HUES6 (cell line): ENCODE data around the gene ERBB4.
"Not testable (repeated sequence)": the region's sequence is repeated elsewhere in the genome, so short reads cannot be mapped to it uniquely, and the experiment has no call there.

ENCODE experiments used
- H3K27ac ChIP-seq: 2 replicates; pipeline ENCODE4 v1.7.0; 2013; ENCODE audit warnings: low read depth, mild to moderate bottlenecking, low read length, inconsistent platforms
- H3K27me3 ChIP-seq: 2 replicates; pipeline ENCODE4 v1.6.1; 2013; ENCODE audit warnings: low read length; ENCODE audit not compliant: control insufficient read depth, insufficient read depth
- H3K36me3 ChIP-seq: 2 replicates; pipeline ENCODE4 v1.6.1; 2013; ENCODE audit warnings: low read length; ENCODE audit not compliant: control insufficient read depth, insufficient read depth
- H3K4me1 ChIP-seq: 2 replicates; pipeline ENCODE4 v1.6.1; 2013; ENCODE audit warnings: low read length; ENCODE audit not compliant: control insufficient read depth, insufficient read depth
- H3K4me3 ChIP-seq: 2 replicates; pipeline ENCODE4 v1.5.1; 2013; ENCODE audit warnings: low read depth, low read length
- H3K9ac ChIP-seq: one replicate; pipeline ENCODE4 v1.6.1; 2013; ENCODE audit warnings: mild to moderate bottlenecking, low read length
- H3K9me3 ChIP-seq: 2 replicates; pipeline ENCODE4 v1.6.1; 2013; ENCODE audit warnings: low read depth, low read length; ENCODE audit not compliant: control insufficient read depth, insufficient read depth

Gene ERBB4

DNA sequence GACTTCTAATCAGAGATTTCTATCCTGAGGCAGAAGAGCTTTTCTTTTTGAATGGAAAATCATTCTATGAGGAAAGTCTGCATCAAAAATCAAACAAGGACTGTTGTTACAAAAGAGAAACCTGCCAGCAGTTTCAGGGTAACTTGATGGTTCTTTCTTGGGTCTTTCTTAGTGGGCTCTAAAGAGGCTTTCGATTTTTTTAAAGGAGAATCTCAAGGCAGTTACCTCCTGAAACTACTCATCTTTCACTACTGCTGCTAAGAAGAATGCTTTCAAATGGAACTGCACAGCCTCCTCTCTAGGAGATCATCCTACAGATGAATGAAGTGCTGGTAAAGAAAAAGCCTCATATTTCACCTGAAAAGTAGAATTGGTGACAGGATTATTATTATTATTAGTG is 272.3 kb downstream of the ERBB4 start:
- Histone ChIP-seq H3K36me3 (no peaks in the 10 kb centered on the region), H3K9ac (no peak overlapping the region), H3K4me3 (no peak overlapping the region), H3K27ac (no peak overlapping the region), H3K4me1 (no peaks in the 10 kb centered on the region), H3K27me3 (no peaks in the 10 kb centered on the region), H3K9me3 (no peaks in the 10 kb centered on the region)

DNA sequence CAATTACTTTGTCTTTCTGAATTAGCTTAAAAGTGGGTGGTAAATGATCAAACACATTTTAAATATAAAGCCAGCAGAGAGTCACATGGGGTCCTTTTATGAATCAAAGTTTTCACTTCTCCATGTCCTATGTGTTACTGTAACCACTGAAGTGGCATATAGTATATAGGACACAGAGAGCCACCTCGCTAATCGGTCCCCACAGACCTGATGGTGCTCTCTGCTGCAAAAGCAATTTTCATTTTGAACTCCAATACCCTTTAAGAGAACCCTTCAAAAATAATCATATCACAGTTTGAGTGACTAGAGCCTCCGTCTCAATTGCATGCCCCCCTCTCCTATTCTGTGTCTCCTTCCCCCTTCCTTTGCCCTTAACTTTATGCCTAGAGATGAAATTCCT is 272.8 kb downstream of the ERBB4 start:
- H3K27me3 ChIP-seq: no peaks in the 10 kb centered on the region
- H3K36me3 ChIP-seq: no peaks in the 10 kb centered on the region
- no peaks in the 10 kb centered on the region for H3K9me3 ChIP-seq
- no peaks in the 10 kb centered on the region for H3K4me1 ChIP-seq
- H3K27ac ChIP-seq: no peak overlapping the region
- H3K4me3 ChIP-seq: no peak overlapping the region
- no peak overlapping the region for H3K9ac ChIP-seq

DNA sequence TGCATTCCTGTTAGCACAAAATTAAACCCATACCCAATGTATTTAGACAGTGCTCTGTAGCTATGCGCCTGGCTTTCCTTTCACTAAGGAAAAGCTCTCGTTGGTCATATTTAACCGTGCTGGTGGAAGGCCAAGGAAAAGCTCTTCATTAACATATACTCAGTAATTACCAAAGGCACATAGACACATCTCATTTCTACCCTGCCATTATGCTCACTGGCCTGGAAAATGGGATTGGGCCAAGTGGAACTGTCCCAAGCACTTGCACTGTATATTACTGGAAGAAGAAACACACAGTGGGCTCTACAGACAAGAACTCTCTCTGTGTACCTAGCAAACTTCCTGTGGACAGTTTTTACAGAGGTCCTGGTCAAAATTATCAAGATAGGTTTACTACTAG is 274.4 kb downstream of the ERBB4 start:
- Histone ChIP-seq H3K36me3 (no peaks in the 10 kb centered on the region), H3K27me3 (no peaks in the 10 kb centered on the region), H3K9me3 (no peaks in the 10 kb centered on the region), H3K4me1 (no peaks in the 10 kb centered on the region), H3K4me3 (no peak overlapping the region), H3K9ac (no peak overlapping the region), H3K27ac (no peak overlapping the region)

GRCh38 chr2:212259226-212259625 is 279.4 kb downstream of the ERBB4 start:
- Histone ChIP-seq H3K9me3 (no peaks in the 10 kb centered on the region), H3K4me3 (no peak overlapping the region), H3K36me3 (no peaks in the 10 kb centered on the region), H3K27me3 (no peaks in the 10 kb centered on the region), H3K9ac (no peak overlapping the region), H3K4me1 (no peaks in the 10 kb centered on the region), H3K27ac (no peak overlapping the region)

DNA sequence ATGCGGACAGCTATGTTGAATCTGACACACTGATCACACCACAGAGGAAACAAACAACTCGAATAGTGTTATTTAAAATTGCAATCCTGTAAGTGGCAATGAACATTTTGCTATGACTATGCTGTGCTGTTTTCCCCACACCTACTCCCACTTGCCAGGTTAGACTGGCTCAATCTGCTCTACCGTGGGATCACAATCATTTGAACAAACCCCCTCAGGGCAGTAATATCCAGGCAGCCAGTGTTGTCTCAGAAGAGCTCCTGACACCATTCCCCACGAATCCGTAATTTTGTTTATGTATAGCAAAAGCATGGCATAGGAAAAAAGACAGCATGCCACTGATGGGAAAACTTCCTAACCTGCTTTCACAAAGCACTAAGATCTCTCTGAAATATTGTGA is 284.3 kb downstream of the ERBB4 start:
- Histone ChIP-seq H3K4me1 (no peaks in the 10 kb centered on the region), H3K9me3 (no peaks in the 10 kb centered on the region), H3K27me3 (no peaks in the 10 kb centered on the region), H3K9ac (no peak overlapping the region), H3K36me3 (no peaks in the 10 kb centered on the region), H3K27ac (no peak overlapping the region), H3K4me3 (no peak overlapping the region)

DNA sequence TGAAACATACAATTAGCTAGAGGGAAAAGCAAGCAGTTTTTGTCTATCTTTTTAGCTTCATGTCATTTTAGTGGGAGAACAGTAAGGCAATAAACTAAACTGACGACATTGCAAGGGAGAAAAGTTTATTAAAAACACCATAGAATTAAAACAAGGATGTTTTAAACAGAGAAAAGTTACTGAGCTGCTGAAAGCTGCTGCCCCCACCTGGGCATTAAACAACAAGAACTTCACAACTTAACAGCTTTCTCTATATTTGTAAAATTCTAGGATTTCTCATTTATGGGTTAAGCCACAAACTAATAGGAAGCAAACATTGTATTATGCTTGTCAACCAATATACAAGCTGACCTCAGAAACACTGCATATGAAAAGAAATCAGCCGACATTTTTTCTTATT is 289.2 kb downstream of the ERBB4 start:
- no peak overlapping the region for H3K9ac ChIP-seq
- no peak overlapping the region for H3K4me3 ChIP-seq

DNA sequence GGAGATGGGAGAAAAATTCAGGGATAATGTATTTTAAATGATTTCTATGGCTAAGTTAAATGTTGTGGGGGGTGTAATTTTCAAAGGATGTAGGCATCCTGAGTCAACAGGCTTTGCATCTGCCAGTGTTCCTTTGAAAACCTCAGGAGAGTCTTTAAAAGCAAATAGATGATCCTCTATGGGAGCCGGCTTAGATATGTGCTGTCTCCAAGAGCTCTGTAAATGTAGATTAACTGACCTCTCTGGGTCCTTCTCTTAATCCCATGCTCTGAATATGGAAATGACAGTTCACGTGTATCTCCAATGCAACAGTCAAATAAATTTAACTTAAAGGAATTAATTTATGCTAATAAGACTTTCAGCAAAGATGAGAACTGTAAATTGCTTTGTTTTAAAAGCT is 292.7 kb downstream of the ERBB4 start:
- Histone ChIP-seq H3K4me3 (no peak overlapping the region), H3K9ac (no peak overlapping the region), H3K9me3 (no peaks in the 10 kb centered on the region), H3K27ac (no peak overlapping the region), H3K36me3 (no peaks in the 10 kb centered on the region), H3K27me3 (no peaks in the 10 kb centered on the region), H3K4me1 (no peaks in the 10 kb centered on the region)

More for the DNA sequence above, 289.2 kb downstream of the ERBB4 start:
- no peaks in the 10 kb centered on the region for H3K27me3 ChIP-seq
- no peaks in the 10 kb centered on the region for H3K9me3 ChIP-seq
- H3K36me3 ChIP-seq: no peaks in the 10 kb centered on the region
- no peak overlapping the region for H3K27ac ChIP-seq
- no peaks in the 10 kb centered on the region for H3K4me1 ChIP-seq

GRCh38 chr2:212242724-212243123 is 295.9 kb downstream of the ERBB4 start:
- Histone ChIP-seq H3K9ac (no peak overlapping the region), H3K27ac (no peak overlapping the region), H3K9me3 (no peaks in the 10 kb centered on the region), H3K36me3 (no peaks in the 10 kb centered on the region), H3K27me3 (no peaks in the 10 kb centered on the region), H3K4me1 (peaks cover 6% of the 10 kb centered on the region), H3K4me3 (no peak overlapping the region)

- H3K27ac ChIP-seq, H3K36me3 ChIP-seq, H3K27me3 ChIP-seq, H3K9me3 ChIP-seq: not testable (repeated sequence)
- Histone ChIP-seq H3K4me3 (0 out of 2 replicates have a peak overlapping the region, but pooled peaks have one; percentile 33), H3K9ac (peak overlapping the region; percentile 46), H3K4me1 (peaks cover 12% of the 10 kb centered on the region)
Measured at GRCh38 chr2:212238152-212238551, 300.4 kb downstream of the ERBB4 start.

DNA sequence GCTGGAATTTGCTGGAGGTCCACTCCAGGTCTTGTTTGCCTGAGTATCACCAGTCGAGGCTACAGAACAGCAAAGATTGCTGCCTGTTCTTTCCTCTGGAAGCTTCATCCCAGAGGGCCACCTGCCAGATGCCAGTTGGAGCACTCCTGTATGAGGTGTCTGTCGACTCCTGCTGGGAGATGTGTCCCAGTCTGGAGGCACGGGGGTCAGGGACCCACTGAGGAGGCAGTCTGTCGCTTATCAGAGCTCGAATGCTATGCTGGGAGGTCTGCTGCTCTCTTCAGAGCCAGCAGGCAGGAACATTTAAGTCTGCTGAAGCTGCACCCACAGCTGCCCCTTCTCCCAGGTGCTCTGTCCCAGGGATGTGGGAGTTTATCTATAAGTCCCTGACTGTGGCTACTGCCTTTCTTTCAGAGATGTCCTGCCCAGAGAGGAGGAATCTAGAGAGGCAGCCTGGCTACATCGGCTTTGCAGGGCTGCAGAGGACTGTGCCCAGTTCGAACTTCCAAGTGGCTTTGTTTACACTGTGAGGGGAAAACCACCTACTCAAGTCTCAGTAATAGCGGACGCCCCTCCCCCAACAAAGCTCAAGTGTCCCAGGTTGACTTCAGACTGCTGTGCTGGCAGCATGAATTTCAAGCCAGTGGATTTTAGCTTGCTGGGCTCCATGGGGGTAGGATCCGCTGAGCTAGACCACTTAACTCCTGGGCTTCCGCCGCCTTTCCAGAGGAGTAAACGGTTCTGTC is 301.1 kb downstream of the ERBB4 start:
- Histone ChIP-seq H3K9me3 (no peaks in the 10 kb centered on the region), H3K4me1 (peaks cover 12% of the 10 kb centered on the region), H3K4me3 (peak overlapping the region; percentile 33; the same call in 1 of the 2 replicates), H3K27ac (no peak overlapping the region), H3K9ac (peak overlapping the region; percentile 46), H3K36me3 (no peaks in the 10 kb centered on the region), H3K27me3 (no peaks in the 10 kb centered on the region)

DNA sequence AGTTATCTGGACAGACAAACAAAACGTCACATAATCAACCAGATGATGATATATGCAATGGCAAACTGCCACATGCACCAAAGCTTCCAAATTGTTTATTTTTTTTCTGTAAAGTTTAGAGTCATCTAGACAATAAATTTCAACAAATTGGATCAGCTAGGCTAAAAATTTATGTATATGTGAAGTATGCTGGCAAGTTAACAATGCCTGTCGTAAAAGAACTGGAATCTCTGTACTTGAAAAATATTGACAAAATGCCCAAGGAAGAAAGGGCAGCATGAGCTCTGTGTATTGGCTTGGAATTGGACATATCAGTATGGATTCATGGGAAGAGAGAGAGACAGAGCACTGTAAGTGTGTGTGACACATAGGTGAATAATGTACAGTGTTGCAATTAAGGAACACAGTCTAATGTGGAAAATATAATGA is 309.8 kb downstream of the ERBB4 start:
- H3K4me1 ChIP-seq: no peaks in the 10 kb centered on the region
- no peak overlapping the region for H3K27ac ChIP-seq
- no peak overlapping the region for H3K4me3 ChIP-seq
- H3K27me3 ChIP-seq: no peaks in the 10 kb centered on the region
- H3K36me3 ChIP-seq: no peaks in the 10 kb centered on the region
- H3K9ac ChIP-seq: no peak overlapping the region
- no peaks in the 10 kb centered on the region for H3K9me3 ChIP-seq
